NT2/D1 (cell line): ENCODE data around the gene EXOC2.

ENCODE experiments used
- YY1 ChIP-seq: IDR thresholded peaks from 2 replicates; pipeline ENCODE4 v1.6.1; 2011; ENCODE audit not compliant: insufficient read length, insufficient read depth
- ZNF274 ChIP-seq: IDR thresholded peaks from 2 replicates; pipeline ENCODE4 v1.6.1; 2011; ENCODE audit warnings: mild to moderate bottlenecking, low read depth, low read length

DNA sequence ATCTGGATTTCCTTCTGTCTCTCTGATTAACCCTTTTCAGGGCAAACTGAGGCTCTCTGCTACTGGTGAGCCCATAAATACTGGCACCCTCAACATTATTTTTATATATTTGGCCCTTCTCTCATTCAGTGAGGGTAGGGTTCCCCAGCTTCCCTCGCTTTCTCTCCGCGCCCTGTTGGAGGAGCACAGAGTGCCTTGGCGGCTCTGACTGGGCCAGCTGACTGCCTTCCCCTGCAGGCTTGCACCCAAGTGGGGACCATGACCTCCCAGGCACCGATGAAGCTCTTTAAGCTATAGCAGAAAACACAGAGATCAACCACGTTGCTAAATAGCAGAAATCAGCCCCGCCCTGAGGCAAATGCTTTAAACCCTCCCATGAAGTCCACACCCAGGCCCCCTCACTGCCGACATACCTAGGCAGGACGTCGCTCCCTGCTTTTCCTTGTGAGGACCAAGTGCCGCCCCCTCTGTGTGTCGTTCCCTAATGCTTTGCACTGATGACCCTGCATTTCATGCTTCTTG lies 141.0 kb downstream of the EXOC2 start:
- TF ChIP-seq YY1, result no peak
- no peak for TF ChIP-seq ZNF274
